SU-DHL-6 (cell line): ENCODE results near the gene GABBR1.

Experiments
- H2AFZ ChIP-seq: fragments of 200-600 bp; sonication (generic); 2 replicates; pipeline ENCODE4 v1.6.1; 2014; ENCODE audit warnings: low read depth, mild to moderate bottlenecking, moderate library complexity, mixed read lengths, antibody characterized with exemption, low read length; ENCODE audit not compliant: severe bottlenecking
- H3F3A ChIP-seq: fragments of 200-600 bp; shearing (Covaris generic); 2 replicates; pipeline ENCODE4 v1.6.0; 2016; ENCODE audit warnings: antibody characterized with exemption, mild to moderate bottlenecking; ENCODE audit not compliant: insufficient read depth
- H3K27ac ChIP-seq: fragments of 200-600 bp; sonication (generic); 2 replicates; pipeline ENCODE4 v1.5.1; 2016; ENCODE audit warnings: low read depth, mild to moderate bottlenecking, low read length, moderate library complexity, mixed read lengths
- H3K27me3 ChIP-seq: fragments of 200-600 bp; sonication (generic), shearing (Covaris generic); 2 replicates; pipeline ENCODE4 v1.6.0; 2014; ENCODE audit warnings: mild to moderate bottlenecking, low read length
- H3K36me3 ChIP-seq: fragments of 200-600 bp; sonication (generic); 2 replicates; pipeline ENCODE4 v1.6.1; 2014; ENCODE audit warnings: mild to moderate bottlenecking, low read length, mixed read lengths
- H3K4me2 ChIP-seq: fragments of 300-600, 200-600 bp; shearing (Covaris generic), sonication (generic); 2 replicates; pipeline ENCODE4 v1.6.0; 2014; ENCODE audit warnings: low read length, low read depth, mild to moderate bottlenecking; ENCODE audit not compliant: poor library complexity, severe bottlenecking
- H3K4me3 ChIP-seq: fragments of 200-600 bp; sonication (generic); 2 replicates; pipeline ENCODE4 v1.5.1; 2014; ENCODE audit warnings: antibody characterized with exemption, low read length, mild to moderate bottlenecking, mixed read lengths; ENCODE audit not compliant: insufficient read depth, poor library complexity, severe bottlenecking
- H3K79me2 ChIP-seq: fragments of 200-600 bp; sonication (generic); 2 replicates; pipeline ENCODE4 v1.6.1; 2014; ENCODE audit warnings: mild to moderate bottlenecking, low read length, moderate library complexity; ENCODE audit not compliant: insufficient read depth
- H3K9ac ChIP-seq: fragments of 200-600 bp; sonication (generic); 2 replicates; pipeline ENCODE4 v1.7.0; 2014; ENCODE audit warnings: mild to moderate bottlenecking, low read length
- H3K9me2 ChIP-seq: fragments of 200-600 bp; sonication (generic); replicated peaks from 2 replicates; pipeline ENCODE4 v1.6.1; 2014; ENCODE audit warnings: low read length; ENCODE audit not compliant: insufficient read depth
- H3K9me3 ChIP-seq: fragments of 200-600 bp; sonication (generic); 2 replicates; pipeline ENCODE4 v1.6.1; 2014; ENCODE audit warnings: low read length, mixed read lengths; ENCODE audit not compliant: insufficient read depth
- H4K20me1 ChIP-seq: fragments of 200-600 bp; sonication (generic); 2 replicates; pipeline ENCODE4 v1.6.1; 2014; ENCODE audit warnings: low read depth, mild to moderate bottlenecking, antibody characterized with exemption, low read length, moderate library complexity, mixed read lengths
- CTCF ChIP-seq: fragments of 200-600 bp; sonication (generic); IDR thresholded peaks from one replicate; pipeline ENCODE4 v1.5.1; 2017; ENCODE audit warnings: antibody characterized with exemption, mild to moderate bottlenecking, low read length, moderate library complexity; ENCODE audit not compliant: insufficient read depth, poor library complexity, severe bottlenecking
- EZH2phosphoT487 ChIP-seq: fragments of 200-600 bp; sonication (generic), shearing (Covaris generic); conservative IDR thresholded peaks from 2 replicates; pipeline ENCODE4 v1.6.1; 2018; ENCODE audit warnings: mild to moderate bottlenecking, antibody characterized with exemption, low read length, moderate library complexity, mixed read lengths

GABBR1 gene

GRCh38 chr6:29561091-29561490 is 71.9 kb downstream of the GABBR1 start:
- Histone ChIP-seq H3K36me3 (no peaks in the 10 kb centered on the region), H2AFZ (no peak overlapping the region), H4K20me1 (no peaks in the 10 kb centered on the region), H3K27me3 (no peaks in the 10 kb centered on the region), H3K79me2 (no peaks in the 10 kb centered on the region), H3K9ac (no peak overlapping the region), H3K4me2 (no peak overlapping the region), H3K9me2 (no peaks in the 10 kb centered on the region), H3K27ac (no peak overlapping the region), H3K9me3 (no peaks in the 10 kb centered on the region), H3K4me3 (no peak overlapping the region), H3F3A (no peaks in the 10 kb centered on the region)
- TF ChIP-seq EZH2phosphoT487, result no peak

GRCh38 chr6:29559524-29560287 is 73.3 kb downstream of the GABBR1 start, which contains the start of gene UBD:
UBD (minus strand) TSS chr6:29559732; CDS start chr6:29559701, 31 bp downstream.
- Histone ChIP-seq H3K27ac (no peak within 1 kb of the TSS), H3K27me3 (no peaks in the 10 kb centered on the region), H3K9ac (no peak within 1 kb of the TSS), H3K36me3 (no peaks in the 10 kb centered on the region), H3K9me3 (no peaks in the 10 kb centered on the region), H3K79me2 (no peaks in the 10 kb centered on the region), H3K4me2 (no peak within 1 kb of the TSS), H3K9me2 (no peaks in the 10 kb centered on the region), H4K20me1 (no peaks in the 10 kb centered on the region), H3K4me3 (no peak within 1 kb of the TSS), H3F3A (no peaks in the 10 kb centered on the region), H2AFZ (no peak within 1 kb of the TSS)
- no peak for TF ChIP-seq EZH2phosphoT487
- no peak for TF ChIP-seq CTCF

- Histone ChIP-seq H2AFZ (no peak overlapping the region), H4K20me1 (no peaks in the 10 kb centered on the region), H3K4me2 (no peak overlapping the region), H3K27me3 (no peaks in the 10 kb centered on the region), H3K9ac (no peak overlapping the region), H3K79me2 (no peaks in the 10 kb centered on the region), H3K4me3 (no peak overlapping the region), H3K9me2 (no peaks in the 10 kb centered on the region), H3K27ac (no peak overlapping the region), H3F3A (no peaks in the 10 kb centered on the region), H3K36me3 (no peaks in the 10 kb centered on the region), H3K9me3 (no peaks in the 10 kb centered on the region)
- no peak for TF ChIP-seq EZH2phosphoT487
These were observed 74.4 kb downstream of the GABBR1 start for GRCh38 chr6:29558439-29559079.

- H3K9me3 ChIP-seq, result no peaks in the 10 kb centered on the region
- H2AFZ ChIP-seq, result no peak overlapping the region
- no peaks in the 10 kb centered on the region for H3K79me2 ChIP-seq
- H3K4me2 ChIP-seq, result no peak overlapping the region
- H3K36me3 ChIP-seq, result no peaks in the 10 kb centered on the region
- H3K9me2 ChIP-seq, result no peaks in the 10 kb centered on the region
- no peaks in the 10 kb centered on the region for H3F3A ChIP-seq
- TF ChIP-seq EZH2phosphoT487, result no peak
- TF ChIP-seq CTCF, result no peak
- H4K20me1 ChIP-seq, result no peaks in the 10 kb centered on the region
- H3K4me3 ChIP-seq, result no peak overlapping the region
- no peaks in the 10 kb centered on the region for H3K27me3 ChIP-seq
- H3K9ac ChIP-seq, result no peak overlapping the region
- no peak overlapping the region for H3K27ac ChIP-seq
These were observed 75.7 kb downstream of the GABBR1 start for GRCh38 chr6:29557320-29557719.
